K562 (cell line): ENCODE results near the gene DOCK4. TPM values are rescaled to one million over a fixed set of nuclear protein-coding genes. Genes with fewer than 3 reads are reported as not detected.

Source experiments
- ATAC-seq: fragments of 200-7000 bp; cut with Tn5 transposase; 3 replicates; pipeline ENCODE4 v1.9.1; 2020; ENCODE audit warnings: moderate library complexity
- BruUV-seq: library from RNA; stranded (reverse); fragments of 400-500 nt; replicated peaks from 2 replicates; lab custom pipeline; 2021; lab: Mats Ljungman, UMichigan
- CTCF ChIA-PET: fragments of 300-600 bp; formaldehyde crosslinking; extraction: SDS; loops from one replicate; lab custom pipeline; 2021; ENCODE audit warnings: low intra/inter-chr PET ratio; lab: Yijun Ruan, JAX
- POLR2A ChIA-PET: fragments of 300-600, 350-650 bp; sonication (Branson Sonifier 250); formaldehyde crosslinking; extraction: SDS; loops from one replicate; lab custom pipeline; 2021; ENCODE audit warnings: antibody characterized with exemption, inconsistent platforms; lab: Yijun Ruan, JAX
- DNase-seq, 4 experiments: peaks; one replicate each; pipeline versions ENCODE4 v3.0.0 to v3.0.0-alpha.2; 2011 to 2018; ENCODE audit warnings: low spot score in 3 of 4, mixed read lengths in 3 of 4; ENCODE audit errors: extremely low read depth in 1 of 4
- FAIRE-seq: peaks from 2 replicates; lab custom pipeline; 2011; peaks lifted over from hg19 to GRCh38; lab: Jason Lieb, UNC
- H2AFZ ChIP-seq: 2 replicates; pipeline ENCODE4 v1.6.0; 2011; ENCODE audit warnings: low read depth, low read length, control low read depth, inconsistent platforms
- H3K27ac ChIP-seq: fragments of 200-600 bp; 3 replicates; pipeline ENCODE4 v1.8.0; 2011; ENCODE audit warnings: low read depth, mild to moderate bottlenecking, control low read depth, inconsistent platforms, low read length, moderate library complexity, mixed read lengths; ENCODE audit errors: extremely low read depth
- H3K27me3 ChIP-seq, 2 experiments: fragments of 300-600 bp in 1 of 2; 2 replicates in 1 of 2; 3 replicates in 1 of 2; pipeline versions ENCODE4 v1.6.0 to v1.8.0; 2011; ENCODE audit warnings: inconsistent platforms in 2 of 2, low read length in 2 of 2, mild to moderate bottlenecking in 1 of 2, mixed read lengths in 1 of 2, moderate library complexity in 1 of 2; ENCODE audit not compliant: control insufficient read depth in 2 of 2, insufficient read depth in 2 of 2
- H3K36me3 ChIP-seq: fragments of 300-600 bp; 3 replicates; pipeline ENCODE4 v1.8.0; 2011; ENCODE audit warnings: mild to moderate bottlenecking, low read length, inconsistent platforms; ENCODE audit not compliant: control insufficient read depth, insufficient read depth
- H3K4me1 ChIP-seq, 2 experiments: fragments of 200-600 bp in 1 of 2; replicated peaks in 1 of 2; 2 replicates in 1 of 2; 3 replicates in 1 of 2; pipeline versions ENCODE4 v1.5.1 to v1.8.0; 2011; ENCODE audit warnings: inconsistent platforms in 2 of 2, low read length in 2 of 2, mild to moderate bottlenecking in 1 of 2, mixed read lengths in 1 of 2, moderate library complexity in 1 of 2; ENCODE audit not compliant: control insufficient read depth in 2 of 2, insufficient read depth in 2 of 2
- H3K4me2 ChIP-seq: 2 replicates; pipeline ENCODE4 v1.6.1; 2011; ENCODE audit warnings: low read length, control low read depth, inconsistent platforms, mixed read lengths; ENCODE audit not compliant: insufficient read depth
- H3K4me3 ChIP-seq: fragments of 200-600 bp; sonication (generic), shearing (Covaris generic); 2 replicates; pipeline ENCODE4 v1.5.1; 2016; ENCODE audit warnings: control low read depth, inconsistent platforms
- H3K79me2 ChIP-seq: fragments of 200-600 bp; 3 replicates; pipeline ENCODE4 v1.8.0; 2011; ENCODE audit warnings: low read length, inconsistent platforms; ENCODE audit not compliant: control insufficient read depth, insufficient read depth
- H3K9ac ChIP-seq, 2 experiments: 2 replicates each; pipeline versions ENCODE4 v1.6.0 to v1.6.1; 2011; ENCODE audit warnings: low read depth in 2 of 2, low read length in 2 of 2, control low read depth in 1 of 2, inconsistent platforms in 1 of 2, mild to moderate bottlenecking in 1 of 2, mixed read lengths in 1 of 2; ENCODE audit not compliant: insufficient read depth in 1 of 2
- H3K9me1 ChIP-seq: one replicate; pipeline ENCODE4 v1.6.0; 2011; ENCODE audit warnings: inconsistent platforms, mild to moderate bottlenecking, low read length, moderate library complexity; ENCODE audit not compliant: control insufficient read depth, insufficient read depth
- H3K9me3 ChIP-seq: replicated peaks from 2 replicates; pipeline ENCODE4 v1.5.1; 2011; ENCODE audit warnings: low read depth, low read length, inconsistent platforms; ENCODE audit not compliant: control insufficient read depth, insufficient read depth
- H4K20me1 ChIP-seq: replicated peaks from 2 replicates; pipeline ENCODE4 v1.6.1; 2011; ENCODE audit warnings: low read length, inconsistent platforms, mixed read lengths; ENCODE audit not compliant: control insufficient read depth, insufficient read depth
- BCLAF1 ChIP-seq, 2 experiments: fragments of 450-650 bp in 1 of 2; IDR thresholded peaks; 2 replicates each; pipeline ENCODE4 v1.6.1; 2011 to 2017; ENCODE audit warnings: low read depth in 2 of 2, antibody characterized with exemption in 1 of 2, borderline replicate concordance in 1 of 2, low read length in 1 of 2, mild to moderate bottlenecking in 1 of 2, mixed read lengths in 1 of 2; ENCODE audit not compliant: control insufficient read depth in 1 of 2
- BMI1 ChIP-seq: fragments of 150-350 bp; IDR thresholded peaks from 2 replicates; pipeline ENCODE4 v1.6.1; 2014; ENCODE audit warnings: low read length
- BRD9 ChIP-seq: fragments of 450-650 bp; IDR thresholded peaks from 2 replicates; pipeline ENCODE4 v1.6.1; 2018; ENCODE audit warnings: low read depth; ENCODE audit not compliant: partially characterized antibody
- DIDO1 ChIP-seq: fragments of 450-650 bp; IDR thresholded peaks from 2 replicates; pipeline ENCODE4 v1.6.1; 2016; ENCODE audit warnings: low read depth, missing biosample characterization, missing genetic modification characterization
- MAFK ChIP-seq: IDR thresholded peaks from 2 replicates; pipeline ENCODE4 v1.6.1; 2011; ENCODE audit warnings: low read length, improper control_type of control experiment
- MEF2A ChIP-seq: IDR thresholded peaks from 2 replicates; pipeline ENCODE4 v1.6.1; 2011; ENCODE audit warnings: low read depth, mild to moderate bottlenecking, low read length, moderate library complexity; ENCODE audit not compliant: control insufficient read depth
- MTA2 ChIP-seq: fragments of 450-650 bp; IDR thresholded peaks from 2 replicates; pipeline ENCODE4 v1.6.1; 2016; ENCODE audit warnings: low read depth
- PHB ChIP-seq: fragments of 250-450 bp; sonication (Bioruptor Pico); IDR thresholded peaks from 2 replicates; pipeline ENCODE4 v1.5.0; 2021
- ZFP91 ChIP-seq: sonication (generic); formaldehyde crosslinking; IDR thresholded peaks from 2 replicates; pipeline ENCODE4 v1.8.0; 2022; ENCODE audit warnings: mild to moderate bottlenecking, missing genetic modification reagents
- WGBS: fragments of 100-300 bp; shearing (Covaris generic); methylation state at CpG from one replicate; pipeline ENCODE4 v1.1.6; 2016; ENCODE audit warnings: low coverage, mixed read lengths; ENCODE audit not compliant: insufficient coverage; ENCODE audit errors: missing lambda C conversion rate; 5-methylcytosine and 5-hydroxymethylcytosine counted together
- in situ Hi-C: fragments of 300-500 bp; cut with MboI; formaldehyde crosslinking; loops from 4 replicates; pipeline ENCODE4 v1.15.0; 2018; ENCODE audit warnings: inconsistent platforms, mixed read lengths
- intact Hi-C: fragments of 100-400 bp; cut with micrococcal nuclease; formaldehyde crosslinking; loops from 2 replicates; pipeline ENCODE4 v1.14.2; 2022
- polyA plus RNA-seq, 8 experiments: library from polyadenylated mRNA; depleted of rRNA in 4 of 8; stranded (reverse) in 5 of 8; unstranded in 3 of 8; fragments of >200 nt; fragmentation: Nextera tagmentation in 2 of 8; fragmentation: Illumina TruSeq in 1 of 8; extraction: Ambion mirVana in 2 of 8; extraction: Trizol in 1 of 8; gene quantifications; 2 replicates each; pipeline versions ENCODE4 v1.2.1 to v1.2.3, GENCODE V29; 2011 to 2014; ENCODE audit warnings: inconsistent platforms in 1 of 8, missing spikeins in 1 of 8
- total RNA-seq, 7 experiments: library from RNA; depleted of rRNA in 6 of 7; stranded (reverse); fragments of >200 nt in 6 of 7; fragmentation: Illumina TruSeq in 2 of 7; extraction: Trizol in 2 of 7; gene quantifications; 2 replicates each; pipeline versions ENCODE4 v1.2.1 to v1.2.3, GENCODE V29; 2011 to 2021; ENCODE audit warnings: low replicate concordance in 1 of 7

DOCK4 gene
- total and polyA plus RNA-seq, 9 of the 15 experiments (the other 6 are each of a cell fraction or from before 2014, with no cell fraction given), result 0.42 to 5.7 (median 2.3) TPM

GRCh38 chr7:112205343-112206237 lies 609 bp downstream of the DOCK4 start (continued):
- TF ChIP-seq ZFP91 (CRISPR knock-in tag), result 0 out of 2 replicates have a peak, but pooled peaks have one; percentile 43
- TF ChIP-seq MTA2, result no peak
- TF ChIP-seq MEF2A, result no peak
- no peak for TF ChIP-seq MAFK

GRCh38 chr7:112204499-112205342 lies 1.5 kb downstream of the DOCK4 start:
- H2AFZ ChIP-seq, result no peak overlapping the region; the same call in 1 of the 2 replicates
- no peaks in the 10 kb centered on the region for H3K9me3 ChIP-seq
- H3K4me1 ChIP-seq, result peaks cover 12 to 16% of the 10 kb centered on the region in 2 experiments; a peak in 4 of 5 replicates
- no peaks in the 10 kb centered on the region for H4K20me1 ChIP-seq
- H3K9me1 ChIP-seq, result no peaks in the 10 kb centered on the region
- WGBS, result 1% methylated on average over 14 of the region's 14 CpGs
- peaks cover 24 to 26% of the 10 kb centered on the region in 2 experiments for H3K27me3 ChIP-seq
- H3K79me2 ChIP-seq, result peaks cover 17% of the 10 kb centered on the region
- no peak overlapping the region for H3K27ac ChIP-seq
- H3K36me3 ChIP-seq, result no peaks in the 10 kb centered on the region
- no peak for FAIRE-seq
- ChIA-PET CTCF (no interaction called here), POLR2A (interaction anchor here (0.6 to 4.0 kb wide), 3 partner anchors 11 to 246 kb away, joined by 3 to 14 read pairs (median 4); partner anchors contain the start of gene IFRD1)
- DNase-seq, result peak in 1 of 4 experiments; percentile 24
- H3K4me2 ChIP-seq, result peak overlapping the region; percentile 81
- BruUV-seq, result no TSS peak
- H3K4me3 ChIP-seq, result peak overlapping the region; percentile 79; the same call in 1 of the 2 replicates
- intact Hi-C loops, result loop anchor here (10.0 kb wide), 2 partner anchors 210 to 290 kb away; no protein-coding TSS in a partner anchor
- in situ Hi-C loops, result no loop called here
- peak overlapping the region in 1 of 2 experiments; percentile 91; a peak in 1 of 4 replicates for H3K9ac ChIP-seq
- no peak for ATAC-seq
- TF ChIP-seq DIDO1 (tag), result no peak
- TF ChIP-seq BMI1, result peak; percentile 36; the same call in 1 of the 2 replicates
- TF ChIP-seq PHB (CRISPR knock-in tag), result no peak
- no peak for TF ChIP-seq BCLAF1 (IDR thresholded peaks at IDR 0.05; ENCODE audit: borderline replicate concordance in 1 of 2, control insufficient read depth in 1 of 2, low read depth in 2 of 2, low read length in 1 of 2)
- TF ChIP-seq BRD9, result no peak
